Bronchial epithelial cell (primary cell): ENCODE results near the gene SNTG2. TPM values are rescaled to one million over a fixed set of nuclear protein-coding genes. Genes with fewer than 3 reads are reported as not detected.

ENCODE experiments used
- DNase-seq: peaks from one replicate; pipeline ENCODE4 v3.0.0-alpha.2; 2010; ENCODE audit warnings: low read depth
- FAIRE-seq: peaks from 2 replicates; lab custom pipeline; 2011; peaks lifted over from hg19 to GRCh38; lab: Jason Lieb, UNC
- H3K27me3 ChIP-seq: 2 replicates; pipeline ENCODE4 v1.5.1; 2011; ENCODE audit warnings: low read length; ENCODE audit not compliant: control insufficient read depth, insufficient read depth
- H3K36me3 ChIP-seq: 2 replicates; pipeline ENCODE4 v1.5.1; 2011; ENCODE audit warnings: low read length; ENCODE audit not compliant: control insufficient read depth, insufficient read depth
- H3K4me3 ChIP-seq: 2 replicates; pipeline ENCODE4 v1.5.1; 2011; ENCODE audit warnings: mild to moderate bottlenecking, low read depth, low read length, control low read depth
- total RNA-seq: library from RNA; depleted of rRNA; stranded (reverse); fragments of >200 nt; gene quantifications from 2 replicates; pipeline ENCODE4 v1.2.1, GENCODE V29; 2014
- TF ChIP-seq, protein P1 (sequence below): IDR thresholded peaks from 2 replicates; pipeline ENCODE4 v1.5.1; 2011; ENCODE audit warnings: mild to moderate bottlenecking, moderate library complexity, low read length, control low read depth, inconsistent platforms; ENCODE audit not compliant: insufficient read depth, severe bottlenecking

SNTG2 gene
- total RNA-seq, 1 donor from 2014 or later: not detected

DNA sequence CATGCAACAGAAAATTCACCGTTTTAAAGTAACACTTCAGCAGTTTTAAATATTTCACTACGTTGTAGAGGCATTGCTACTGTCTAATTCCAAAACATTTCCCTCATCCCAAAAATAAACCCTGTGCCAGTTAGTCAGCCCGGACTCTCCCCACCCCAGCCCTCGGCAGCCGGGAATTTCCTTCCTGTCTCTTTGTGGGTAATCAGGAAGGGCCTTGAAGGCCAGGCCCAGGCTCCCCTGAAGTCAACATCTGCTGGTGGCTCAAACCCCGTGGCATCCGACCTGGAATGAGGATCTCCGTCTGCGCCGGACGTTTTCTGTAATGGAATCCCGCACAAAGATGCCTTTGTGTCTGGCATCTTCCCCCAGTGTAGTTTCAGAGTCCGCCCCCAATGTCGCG is 219.6 kb downstream of the SNTG2 start:
- no peak for FAIRE-seq
- TF ChIP-seq, protein P1, sequence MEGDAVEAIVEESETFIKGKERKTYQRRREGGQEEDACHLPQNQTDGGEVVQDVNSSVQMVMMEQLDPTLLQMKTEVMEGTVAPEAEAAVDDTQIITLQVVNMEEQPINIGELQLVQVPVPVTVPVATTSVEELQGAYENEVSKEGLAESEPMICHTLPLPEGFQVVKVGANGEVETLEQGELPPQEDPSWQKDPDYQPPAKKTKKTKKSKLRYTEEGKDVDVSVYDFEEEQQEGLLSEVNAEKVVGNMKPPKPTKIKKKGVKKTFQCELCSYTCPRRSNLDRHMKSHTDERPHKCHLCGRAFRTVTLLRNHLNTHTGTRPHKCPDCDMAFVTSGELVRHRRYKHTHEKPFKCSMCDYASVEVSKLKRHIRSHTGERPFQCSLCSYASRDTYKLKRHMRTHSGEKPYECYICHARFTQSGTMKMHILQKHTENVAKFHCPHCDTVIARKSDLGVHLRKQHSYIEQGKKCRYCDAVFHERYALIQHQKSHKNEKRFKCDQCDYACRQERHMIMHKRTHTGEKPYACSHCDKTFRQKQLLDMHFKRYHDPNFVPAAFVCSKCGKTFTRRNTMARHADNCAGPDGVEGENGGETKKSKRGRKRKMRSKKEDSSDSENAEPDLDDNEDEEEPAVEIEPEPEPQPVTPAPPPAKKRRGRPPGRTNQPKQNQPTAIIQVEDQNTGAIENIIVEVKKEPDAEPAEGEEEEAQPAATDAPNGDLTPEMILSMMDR: no peak
- no peak for DNase-seq
- Histone ChIP-seq H3K4me3 (no peak overlapping the region), H3K36me3 (no peaks in the 10 kb centered on the region), H3K27me3 (no peaks in the 10 kb centered on the region)

DNA sequence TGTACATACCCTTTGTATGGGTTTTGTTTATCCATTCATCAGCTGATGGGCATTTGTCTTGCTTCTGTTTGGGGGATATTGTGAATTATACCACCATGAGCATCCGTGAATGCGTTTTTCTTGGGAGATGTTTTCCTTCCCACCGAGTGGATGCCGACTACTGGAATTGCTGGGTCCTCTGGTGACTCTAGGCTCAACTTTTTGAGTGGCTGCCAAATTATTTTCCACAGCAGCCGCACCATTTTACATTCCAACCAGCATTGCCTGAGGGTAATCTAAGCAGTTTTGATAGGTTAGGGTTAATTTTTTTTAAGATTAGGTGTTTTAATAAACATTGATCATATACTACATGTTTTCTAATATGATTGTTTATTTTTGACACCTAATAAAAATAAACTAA is 220.1 kb downstream of the SNTG2 start:
- no peaks in the 10 kb centered on the region for H3K36me3 ChIP-seq
- no peak overlapping the region for H3K4me3 ChIP-seq
- TF ChIP-seq, protein P1: no peak
- H3K27me3 ChIP-seq: no peaks in the 10 kb centered on the region
- no peak for DNase-seq
- no peak for FAIRE-seq

DNA sequence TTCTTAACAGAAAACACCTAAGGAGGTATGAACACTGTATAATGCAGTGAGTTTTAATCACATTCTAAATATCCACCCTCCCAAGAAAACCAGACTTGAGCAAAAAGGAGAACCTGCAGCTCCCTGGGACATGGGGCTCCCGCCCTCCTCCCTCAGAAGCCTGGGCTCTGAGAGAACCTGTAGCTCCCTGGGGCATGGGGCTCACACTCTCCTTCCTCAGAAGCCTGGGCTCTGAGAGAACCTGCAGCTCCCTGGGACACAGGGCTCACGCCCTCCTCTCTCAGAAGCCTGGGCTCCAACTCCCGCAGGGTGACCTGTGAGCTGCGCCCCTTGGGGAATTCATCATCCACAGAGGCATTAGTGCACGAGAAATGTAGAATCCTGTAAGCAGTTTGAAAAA is 222.9 kb downstream of the SNTG2 start:
- FAIRE-seq (no peak), DNase-seq (no peak)
- Histone ChIP-seq H3K4me3 (no peak overlapping the region), H3K36me3 (no peaks in the 10 kb centered on the region), H3K27me3 (no peaks in the 10 kb centered on the region)
- TF ChIP-seq, protein P1: no peak

DNA sequence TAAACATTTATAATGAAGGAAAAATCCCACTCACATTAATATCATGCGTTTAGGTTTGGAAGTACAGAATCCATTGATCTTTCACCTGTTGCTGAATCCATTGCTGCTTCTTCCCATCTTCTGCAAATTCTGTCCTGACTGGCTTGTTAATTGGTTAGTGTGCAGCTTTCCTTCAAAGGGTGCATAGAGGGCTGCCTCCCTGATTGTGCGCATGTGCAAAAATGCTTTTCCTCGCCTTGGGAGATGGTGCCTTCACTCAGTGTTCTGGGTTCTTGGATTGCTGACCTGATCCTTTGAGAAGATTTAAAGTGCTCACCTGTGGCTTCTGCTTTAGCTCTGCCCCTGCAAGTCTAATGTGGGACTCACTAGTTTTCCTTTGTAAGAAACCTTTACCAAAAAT is 231.2 kb downstream of the SNTG2 start:
- Histone ChIP-seq H3K4me3 (no peak overlapping the region), H3K27me3 (no peaks in the 10 kb centered on the region), H3K36me3 (no peaks in the 10 kb centered on the region)
- DNase-seq (no peak), FAIRE-seq (no peak)
- TF ChIP-seq, protein P1: no peak

- H3K27me3 ChIP-seq: no peaks in the 10 kb centered on the region
- FAIRE-seq (no peak), DNase-seq (no peak)
- TF ChIP-seq, protein P1: no peak
- H3K4me3 ChIP-seq: no peak overlapping the region
- no peaks in the 10 kb centered on the region for H3K36me3 ChIP-seq
Observed at GRCh38 chr2:1183300-1183699, 232.7 kb downstream of the SNTG2 start.

- FAIRE-seq: no peak
- no peak for DNase-seq
- no peaks in the 10 kb centered on the region for H3K36me3 ChIP-seq
- TF ChIP-seq, protein P1: no peak
- H3K27me3 ChIP-seq: no peaks in the 10 kb centered on the region
- H3K4me3 ChIP-seq: no peak overlapping the region
Observed at GRCh38 chr2:1186421-1186820, 235.8 kb downstream of the SNTG2 start.
